Measurements from ENCODE around the gene TCL1B. TPM values are rescaled to one million over a fixed set of nuclear protein-coding genes. Genes with fewer than 3 reads are reported as not detected.

TCL1B gene
- total and polyA plus RNA-seq, 3 donors from 2014 or later, result 3.7 to 5.6 (median 5.1) TPM

DNA sequence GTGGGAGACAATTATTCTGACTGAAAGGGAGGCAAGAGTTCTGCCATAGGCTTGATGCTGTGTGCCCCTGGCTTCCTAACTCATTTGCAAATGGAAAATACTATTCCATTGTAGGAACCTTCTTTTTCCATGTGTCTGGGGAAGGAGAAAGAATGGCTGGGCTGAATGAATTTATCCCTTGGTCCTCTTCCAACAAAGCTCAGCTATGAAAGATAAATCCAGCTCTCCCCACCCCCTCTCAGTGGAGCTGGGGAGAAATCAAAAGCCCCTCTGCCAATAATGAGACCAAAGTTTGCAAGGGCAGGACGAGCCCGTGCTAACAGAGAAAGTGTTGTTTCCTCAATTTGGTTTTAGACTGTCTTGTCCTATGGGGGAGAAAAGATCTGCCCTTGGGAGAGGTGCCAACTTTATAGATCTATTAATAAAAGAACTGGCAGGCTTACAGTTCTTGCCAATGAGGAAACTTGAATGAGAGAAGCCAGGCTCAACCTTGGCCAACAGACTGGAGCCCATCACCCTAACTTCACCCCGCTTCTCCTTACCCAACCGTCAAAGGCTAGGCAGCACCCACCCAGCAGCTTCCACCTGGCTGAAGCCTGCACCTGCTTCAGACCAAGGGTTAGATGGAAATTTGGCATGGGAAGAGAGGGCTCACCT lies 8.9 kb upstream of the TCL1B start:
- Histone ChIP-seq H3K36me3 (ENCODE audit: low read depth, missing control alignments) (no peaks in the 10 kb centered on the region), H3K4me3 (no peak overlapping the region), H3K27me3 (no peaks in the 10 kb centered on the region), H3K9me3 (no peaks in the 10 kb centered on the region), H3K27ac (no peak overlapping the region), H3K4me1 (no peaks in the 10 kb centered on the region)
- DNase-seq, result no peak
- WGBS, 2 donors, result 41 to 69% methylated on average over 4 of the region's 4 CpGs
- intact Hi-C loops (cut with DNase I; ENCODE audit: low total_unique reads), result no loop called here
- TF ChIP-seq POLR2A (IDR thresholded peaks at IDR 0.05) (no peak), CTCF (IDR thresholded peaks at IDR 0.05) (no peak)

- H3K27me3 ChIP-seq, result no peaks in the 10 kb centered on the region
- WGBS, 2 donors, result 52 to 77% methylated on average over 4 of the region's 4 CpGs
- no peak overlapping the region for H3K27ac ChIP-seq
- intact Hi-C loops (cut with DNase I; ENCODE audit: low total_unique reads), result no loop called here
- TF ChIP-seq POLR2A (IDR thresholded peaks at IDR 0.05) (no peak), CTCF (IDR thresholded peaks at IDR 0.05) (no peak)
- DNase-seq, result no peak
- no peaks in the 10 kb centered on the region for H3K36me3 ChIP-seq (ENCODE audit: low read depth, missing control alignments)
- H3K4me3 ChIP-seq, result no peak overlapping the region
- H3K4me1 ChIP-seq, result no peaks in the 10 kb centered on the region
- no peaks in the 10 kb centered on the region for H3K9me3 ChIP-seq
Observed at GRCh38 chr14:95679148-95679815, 6.9 kb upstream of the TCL1B start.

- TF ChIP-seq POLR2A (IDR thresholded peaks at IDR 0.05), result no peak
- no peak overlapping the region for H3K4me3 ChIP-seq
- no peak overlapping the region for H3K27ac ChIP-seq
- no peaks in the 10 kb centered on the region for H3K27me3 ChIP-seq
- intact Hi-C loops (cut with DNase I; ENCODE audit: low total_unique reads), result no loop called here
- 18 to 20% methylated on average over 8 of the region's 8 CpGs for WGBS, 2 donors
- no peaks in the 10 kb centered on the region for H3K36me3 ChIP-seq (ENCODE audit: low read depth, missing control alignments)
- no peak for DNase-seq
- H3K4me1 ChIP-seq, result no peaks in the 10 kb centered on the region
- no peaks in the 10 kb centered on the region for H3K9me3 ChIP-seq
Observed at GRCh38 chr14:95679998-95680735, 6.1 kb upstream of the TCL1B start.

DNA sequence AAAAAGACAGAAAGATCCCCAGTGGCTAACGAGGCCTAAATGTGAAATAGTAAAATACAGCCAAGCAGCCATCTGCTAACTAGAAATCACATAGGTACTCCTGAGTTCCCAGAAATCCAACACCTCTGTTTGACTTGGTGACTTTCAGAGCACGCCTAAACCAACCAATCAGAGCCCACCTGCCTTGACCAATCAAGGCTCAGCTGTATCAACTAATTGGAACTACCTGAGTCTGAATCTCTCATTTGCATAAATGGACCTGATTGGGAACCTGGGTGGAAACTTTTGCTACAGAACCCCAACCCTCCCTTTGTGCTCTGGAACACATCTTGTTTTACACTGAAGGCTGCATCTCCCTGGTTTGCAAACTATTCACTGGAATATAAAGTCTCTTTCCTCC lies 5.1 kb upstream of the TCL1B start:
- 57 to 63% methylated on average over 2 of the region's 2 CpGs for WGBS, 2 donors
- TF ChIP-seq CTCF (IDR thresholded peaks at IDR 0.05) (no peak), POLR2A (IDR thresholded peaks at IDR 0.05) (no peak)
- Histone ChIP-seq H3K4me3 (no peak overlapping the region), H3K4me1 (no peaks in the 10 kb centered on the region), H3K9me3 (no peaks in the 10 kb centered on the region), H3K36me3 (ENCODE audit: low read depth, missing control alignments) (no peaks in the 10 kb centered on the region), H3K27me3 (no peaks in the 10 kb centered on the region), H3K27ac (no peak overlapping the region)
- intact Hi-C loops (cut with DNase I; ENCODE audit: low total_unique reads), result no loop called here
- DNase-seq, result peak; percentile 32

- H3K27me3 ChIP-seq, result no peaks in the 10 kb centered on the region
- no peaks in the 10 kb centered on the region for H3K36me3 ChIP-seq (ENCODE audit: low read depth, missing control alignments)
- intact Hi-C loops (cut with DNase I; ENCODE audit: low total_unique reads), result no loop called here
- H3K4me3 ChIP-seq, result no peak overlapping the region
- no peak overlapping the region for H3K27ac ChIP-seq
- H3K9me3 ChIP-seq, result no peaks in the 10 kb centered on the region
- no peak for DNase-seq
- WGBS, 2 donors, result 78 to 84% methylated on average over 4 of the region's 4 CpGs
- no peaks in the 10 kb centered on the region for H3K4me1 ChIP-seq
- TF ChIP-seq POLR2A (IDR thresholded peaks at IDR 0.05) (no peak), CTCF (IDR thresholded peaks at IDR 0.05) (peak in 1 of 3 experiments; percentile 29)
Observed at GRCh38 chr14:95683793-95684192, 2.4 kb upstream of the TCL1B start.
